Loucy (cell line): ENCODE measurements around the gene HSP90AB1.

Experiments
- H2AFZ ChIP-seq: fragments of 200-600 bp; sonication (generic); 2 replicates; pipeline ENCODE4 v1.6.0; 2016; ENCODE audit warnings: antibody characterized with exemption, mild to moderate bottlenecking, low read length, moderate library complexity
- H3F3A ChIP-seq: fragments of 200-600 bp; 2 replicates; pipeline ENCODE4 v1.6.0; 2016; ENCODE audit warnings: antibody characterized with exemption, low read depth, mild to moderate bottlenecking
- H3K27me3 ChIP-seq: fragments of 200-600 bp; sonication (generic); 2 replicates; pipeline ENCODE4 v1.6.1; 2014; ENCODE audit warnings: low read length, mild to moderate bottlenecking; ENCODE audit not compliant: insufficient read depth, poor library complexity, severe bottlenecking
- H3K36me3 ChIP-seq: fragments of 200-600 bp; sonication (generic); 2 replicates; pipeline ENCODE4 v1.6.1; 2016; ENCODE audit warnings: low read length; ENCODE audit not compliant: insufficient read depth
- H3K4me1 ChIP-seq: fragments of 200-600 bp; sonication (generic); 2 replicates; pipeline ENCODE4 v1.5.1; 2014; ENCODE audit warnings: low read length, mild to moderate bottlenecking; ENCODE audit not compliant: insufficient read depth, poor library complexity, severe bottlenecking
- H3K4me2 ChIP-seq: fragments of 200-600 bp; sonication (generic); 2 replicates; pipeline ENCODE4 v1.6.0; 2014; ENCODE audit warnings: antibody characterized with exemption, low read length, low read depth, mild to moderate bottlenecking; ENCODE audit not compliant: poor library complexity, severe bottlenecking
- H3K4me3 ChIP-seq: fragments of 200-600 bp; sonication (generic); 2 replicates; pipeline ENCODE4 v1.5.1; 2014; ENCODE audit warnings: low read length, mild to moderate bottlenecking, mixed read lengths; ENCODE audit not compliant: poor library complexity, severe bottlenecking
- H3K79me2 ChIP-seq: fragments of 200-600 bp; sonication (generic); 2 replicates; pipeline ENCODE4 v1.6.1; 2014; ENCODE audit warnings: low read length; ENCODE audit not compliant: insufficient read depth
- H3K9ac ChIP-seq: fragments of 200-600 bp; sonication (generic); 2 replicates; pipeline ENCODE4 v1.6.0; 2014; ENCODE audit warnings: mild to moderate bottlenecking, low read depth, low read length, moderate library complexity; ENCODE audit not compliant: poor library complexity, severe bottlenecking
- H3K9me2 ChIP-seq: fragments of 200-600 bp; sonication (generic); replicated peaks from 2 replicates; pipeline ENCODE4 v1.6.1; 2016; ENCODE audit warnings: low read depth, low read length, mixed read lengths
- H3K9me3 ChIP-seq: fragments of 200-600 bp; sonication (generic); 2 replicates; pipeline ENCODE4 v1.6.1; 2014; ENCODE audit warnings: mild to moderate bottlenecking, antibody characterized with exemption, low read length, low read depth; ENCODE audit not compliant: insufficient read depth
- H4K20me1 ChIP-seq: fragments of 200-600 bp; sonication (generic); 2 replicates; pipeline ENCODE4 v1.6.0; 2014; ENCODE audit warnings: antibody characterized with exemption, low read length, mild to moderate bottlenecking; ENCODE audit not compliant: insufficient read depth, poor library complexity, severe bottlenecking
- EZH2phosphoT487 ChIP-seq: fragments of 200-600 bp; IDR thresholded peaks from 2 replicates; pipeline ENCODE4 v1.6.1; 2018; ENCODE audit warnings: antibody characterized with exemption, mild to moderate bottlenecking, moderate library complexity, borderline replicate concordance
- TF ChIP-seq, protein P1 (sequence below): fragments of 200-600 bp; sonication (generic); conservative IDR thresholded peaks from 2 replicates; pipeline ENCODE4 v1.5.1; 2014; ENCODE audit warnings: mild to moderate bottlenecking, antibody characterized with exemption, low read length

HSP90AB1 gene

GRCh38 chr6:44217332-44218143, 29.4 kb upstream of the HSP90AB1 start:
- H3K9me2 ChIP-seq: no peaks in the 10 kb centered on the region
- no peaks in the 10 kb centered on the region for H4K20me1 ChIP-seq
- H3K4me2 ChIP-seq: no peak overlapping the region
- no peaks in the 10 kb centered on the region for H3K36me3 ChIP-seq
- H3K9me3 ChIP-seq: no peaks in the 10 kb centered on the region
- no peak overlapping the region for H3K4me3 ChIP-seq
- TF ChIP-seq, protein P1, sequence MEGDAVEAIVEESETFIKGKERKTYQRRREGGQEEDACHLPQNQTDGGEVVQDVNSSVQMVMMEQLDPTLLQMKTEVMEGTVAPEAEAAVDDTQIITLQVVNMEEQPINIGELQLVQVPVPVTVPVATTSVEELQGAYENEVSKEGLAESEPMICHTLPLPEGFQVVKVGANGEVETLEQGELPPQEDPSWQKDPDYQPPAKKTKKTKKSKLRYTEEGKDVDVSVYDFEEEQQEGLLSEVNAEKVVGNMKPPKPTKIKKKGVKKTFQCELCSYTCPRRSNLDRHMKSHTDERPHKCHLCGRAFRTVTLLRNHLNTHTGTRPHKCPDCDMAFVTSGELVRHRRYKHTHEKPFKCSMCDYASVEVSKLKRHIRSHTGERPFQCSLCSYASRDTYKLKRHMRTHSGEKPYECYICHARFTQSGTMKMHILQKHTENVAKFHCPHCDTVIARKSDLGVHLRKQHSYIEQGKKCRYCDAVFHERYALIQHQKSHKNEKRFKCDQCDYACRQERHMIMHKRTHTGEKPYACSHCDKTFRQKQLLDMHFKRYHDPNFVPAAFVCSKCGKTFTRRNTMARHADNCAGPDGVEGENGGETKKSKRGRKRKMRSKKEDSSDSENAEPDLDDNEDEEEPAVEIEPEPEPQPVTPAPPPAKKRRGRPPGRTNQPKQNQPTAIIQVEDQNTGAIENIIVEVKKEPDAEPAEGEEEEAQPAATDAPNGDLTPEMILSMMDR: no peak
- no peak for TF ChIP-seq EZH2phosphoT487
- no peak overlapping the region for H3K9ac ChIP-seq
- H3F3A ChIP-seq: peaks cover 6% of the 10 kb centered on the region; the same call in 1 of the 2 replicates
- peaks cover 32% of the 10 kb centered on the region for H3K4me1 ChIP-seq
- H3K27me3 ChIP-seq: no peaks in the 10 kb centered on the region
- peak overlapping the region; percentile 47; the same call in 1 of the 2 replicates for H2AFZ ChIP-seq
- H3K79me2 ChIP-seq: no peaks in the 10 kb centered on the region

DNA sequence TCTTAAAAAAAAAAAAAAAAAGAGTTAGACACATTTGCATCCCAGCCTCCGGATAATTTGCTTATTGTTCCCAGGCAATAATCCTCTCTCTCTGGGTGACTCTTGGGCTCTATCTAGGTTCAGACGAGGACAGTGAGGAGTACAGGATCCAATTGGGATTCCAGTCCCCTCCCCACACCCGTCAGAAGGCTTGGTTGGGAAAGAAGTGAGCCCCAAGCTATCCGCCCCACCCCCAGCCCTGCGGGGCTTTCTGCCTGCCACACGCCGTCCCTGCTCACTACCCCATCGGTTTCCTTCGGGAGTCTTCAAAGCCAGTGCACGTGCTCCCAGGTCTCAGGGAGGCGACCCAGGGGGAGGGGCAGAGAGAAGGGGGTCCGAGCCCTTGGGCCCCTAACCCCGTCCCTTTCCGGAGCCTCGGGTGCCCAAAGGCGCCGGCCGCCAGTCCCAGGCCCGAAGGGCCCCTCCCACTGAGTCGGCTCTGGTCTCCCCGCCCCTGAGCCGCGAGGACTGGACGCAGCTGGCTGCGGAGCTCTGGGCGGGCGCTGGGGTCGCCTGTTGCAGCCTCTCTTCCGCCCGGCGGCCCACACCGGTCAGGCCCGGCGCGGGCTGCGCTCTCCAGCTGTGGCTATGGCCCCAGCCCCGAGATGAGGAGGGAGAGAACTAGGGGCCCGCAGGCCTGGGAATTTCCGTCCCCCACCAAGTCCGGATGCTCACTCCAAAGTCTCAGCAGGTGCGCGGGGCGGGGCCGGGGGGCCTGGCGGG, 27.7 kb upstream of the HSP90AB1 start:
- H3K9me2 ChIP-seq: no peaks in the 10 kb centered on the region
- H3K36me3 ChIP-seq: no peaks in the 10 kb centered on the region
- no peaks in the 10 kb centered on the region for H3K27me3 ChIP-seq
- H3K4me3 ChIP-seq: peak overlapping the region; percentile 70
- H3F3A ChIP-seq: peaks cover 6% of the 10 kb centered on the region; the same call in 1 of the 2 replicates
- H3K9ac ChIP-seq: peak overlapping the region; percentile 69
- TF ChIP-seq, protein P1: no peak
- TF ChIP-seq EZH2phosphoT487: no peak
- no peaks in the 10 kb centered on the region for H4K20me1 ChIP-seq
- H3K4me1 ChIP-seq: peaks cover 45% of the 10 kb centered on the region
- H2AFZ ChIP-seq: peak overlapping the region; percentile 69; the same call in 1 of the 2 replicates
- H3K79me2 ChIP-seq: peaks cover 2% of the 10 kb centered on the region
- no peaks in the 10 kb centered on the region for H3K9me3 ChIP-seq
- peak overlapping the region; percentile 67 for H3K4me2 ChIP-seq

DNA sequence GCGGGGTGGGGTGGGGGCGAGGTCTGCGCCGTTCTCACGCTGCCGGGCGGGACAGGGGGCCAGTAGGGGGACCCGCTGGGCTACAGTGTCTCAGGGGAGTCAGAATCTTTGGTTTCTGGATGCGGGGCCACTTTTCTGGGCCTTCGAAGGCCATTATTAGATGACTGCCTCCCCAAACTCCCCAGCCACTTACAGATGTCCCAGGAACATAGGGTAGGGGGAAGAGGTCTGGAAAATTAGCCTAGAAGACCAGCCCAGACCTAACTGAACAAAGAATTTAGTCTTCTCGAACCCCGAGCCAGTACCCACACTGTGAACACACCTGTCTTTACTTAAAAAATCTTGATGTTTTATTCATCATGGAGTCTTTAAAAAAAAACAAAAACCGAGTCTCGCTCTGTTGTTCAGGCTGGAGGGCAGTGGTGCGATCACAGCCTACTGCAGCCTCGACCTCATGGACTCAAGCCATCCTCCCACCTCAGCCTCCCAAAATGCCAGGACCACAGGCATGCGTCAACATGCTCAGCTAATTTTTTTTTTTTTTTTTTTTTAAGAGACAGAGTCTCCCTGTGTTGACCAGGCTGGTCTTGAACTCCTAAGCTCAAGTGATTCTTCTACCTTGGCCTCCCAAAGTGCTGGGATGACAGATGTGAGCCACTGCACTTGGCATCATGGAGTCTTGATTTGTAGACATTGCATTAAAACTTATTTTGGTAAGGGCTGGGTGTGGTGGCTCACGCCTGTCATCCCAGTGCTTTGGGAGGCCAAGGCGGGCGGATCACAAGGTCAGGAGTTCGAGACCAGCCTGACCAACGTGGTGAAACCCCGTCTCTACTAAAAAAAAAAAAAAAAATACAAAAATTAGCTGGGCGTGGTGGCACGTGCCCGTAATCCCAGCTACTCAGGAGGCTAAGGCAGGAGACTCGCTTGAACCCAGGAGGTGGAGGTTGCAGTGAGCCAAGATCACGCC, 26.8 kb upstream of the HSP90AB1 start:
- no peak for TF ChIP-seq EZH2phosphoT487
- no peaks in the 10 kb centered on the region for H3K27me3 ChIP-seq
- H3F3A ChIP-seq: peaks cover 6% of the 10 kb centered on the region; the same call in 1 of the 2 replicates
- peak overlapping the region; percentile 51 for H3K4me2 ChIP-seq
- peak overlapping the region; percentile 57 for H3K4me3 ChIP-seq
- no peak overlapping the region for H2AFZ ChIP-seq
- no peaks in the 10 kb centered on the region for H3K9me3 ChIP-seq
- H4K20me1 ChIP-seq: no peaks in the 10 kb centered on the region
- peak overlapping the region; percentile 56 for H3K9ac ChIP-seq
- no peaks in the 10 kb centered on the region for H3K36me3 ChIP-seq
- peaks cover 51% of the 10 kb centered on the region for H3K4me1 ChIP-seq
- no peaks in the 10 kb centered on the region for H3K9me2 ChIP-seq
- peaks cover 11% of the 10 kb centered on the region for H3K79me2 ChIP-seq
